Transverse colon (tissue), 3 donors: Measurements from ENCODE around the gene LCP1.

Experiments
- POLR2A ChIP-seq: fragments of 450-650 bp; IDR thresholded peaks from one replicate; pipeline ENCODE4 v1.6.1; 2016; ENCODE audit warnings: antibody characterized with exemption, mild to moderate bottlenecking, moderate library complexity
- TF ChIP-seq, protein P1 (sequence below), 5 experiments: fragments of 200-600 bp in 3 of 5; fragments of 450-650 bp in 2 of 5; sonication (generic) in 3 of 5; IDR thresholded peaks; 1 replicate in 2 of 5; 2 replicates in 3 of 5; pipeline ENCODE4 v1.5.1; 2016 to 2017; ENCODE audit warnings: antibody characterized with exemption in 5 of 5, inconsistent platforms in 3 of 5, mild to moderate bottlenecking in 2 of 5, moderate library complexity in 1 of 5

DNA sequence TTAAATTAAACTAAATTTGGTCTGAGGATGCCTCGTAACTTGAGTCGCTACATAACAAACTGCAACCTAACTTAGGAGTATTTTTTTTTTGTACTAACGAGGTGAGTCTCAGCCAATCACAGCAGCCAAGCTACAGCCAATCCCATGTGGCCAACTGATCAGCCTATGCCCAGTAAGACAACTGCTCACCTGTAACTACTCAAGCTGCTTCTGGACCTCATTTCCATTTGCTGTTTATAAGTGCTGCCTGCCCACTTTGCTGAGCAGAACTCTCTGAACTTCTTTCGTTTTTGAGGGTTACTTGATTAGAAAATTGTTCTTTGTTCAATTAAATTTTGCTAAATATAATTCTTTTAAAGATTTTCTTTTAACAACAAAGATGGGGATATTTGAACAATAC, 81.0 kb downstream of the LCP1 start:
- TF ChIP-seq, protein P1, sequence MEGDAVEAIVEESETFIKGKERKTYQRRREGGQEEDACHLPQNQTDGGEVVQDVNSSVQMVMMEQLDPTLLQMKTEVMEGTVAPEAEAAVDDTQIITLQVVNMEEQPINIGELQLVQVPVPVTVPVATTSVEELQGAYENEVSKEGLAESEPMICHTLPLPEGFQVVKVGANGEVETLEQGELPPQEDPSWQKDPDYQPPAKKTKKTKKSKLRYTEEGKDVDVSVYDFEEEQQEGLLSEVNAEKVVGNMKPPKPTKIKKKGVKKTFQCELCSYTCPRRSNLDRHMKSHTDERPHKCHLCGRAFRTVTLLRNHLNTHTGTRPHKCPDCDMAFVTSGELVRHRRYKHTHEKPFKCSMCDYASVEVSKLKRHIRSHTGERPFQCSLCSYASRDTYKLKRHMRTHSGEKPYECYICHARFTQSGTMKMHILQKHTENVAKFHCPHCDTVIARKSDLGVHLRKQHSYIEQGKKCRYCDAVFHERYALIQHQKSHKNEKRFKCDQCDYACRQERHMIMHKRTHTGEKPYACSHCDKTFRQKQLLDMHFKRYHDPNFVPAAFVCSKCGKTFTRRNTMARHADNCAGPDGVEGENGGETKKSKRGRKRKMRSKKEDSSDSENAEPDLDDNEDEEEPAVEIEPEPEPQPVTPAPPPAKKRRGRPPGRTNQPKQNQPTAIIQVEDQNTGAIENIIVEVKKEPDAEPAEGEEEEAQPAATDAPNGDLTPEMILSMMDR (IDR thresholded peaks at IDR 0.05) = no peak
- TF ChIP-seq POLR2A = no peak
